ENCODE results near the gene ECHDC1.
"Not testable (repeated sequence)": the region's sequence is repeated elsewhere in the genome, so short reads cannot be mapped to it uniquely, and the experiment has no call there.

The ECHDC1 gene

DNA sequence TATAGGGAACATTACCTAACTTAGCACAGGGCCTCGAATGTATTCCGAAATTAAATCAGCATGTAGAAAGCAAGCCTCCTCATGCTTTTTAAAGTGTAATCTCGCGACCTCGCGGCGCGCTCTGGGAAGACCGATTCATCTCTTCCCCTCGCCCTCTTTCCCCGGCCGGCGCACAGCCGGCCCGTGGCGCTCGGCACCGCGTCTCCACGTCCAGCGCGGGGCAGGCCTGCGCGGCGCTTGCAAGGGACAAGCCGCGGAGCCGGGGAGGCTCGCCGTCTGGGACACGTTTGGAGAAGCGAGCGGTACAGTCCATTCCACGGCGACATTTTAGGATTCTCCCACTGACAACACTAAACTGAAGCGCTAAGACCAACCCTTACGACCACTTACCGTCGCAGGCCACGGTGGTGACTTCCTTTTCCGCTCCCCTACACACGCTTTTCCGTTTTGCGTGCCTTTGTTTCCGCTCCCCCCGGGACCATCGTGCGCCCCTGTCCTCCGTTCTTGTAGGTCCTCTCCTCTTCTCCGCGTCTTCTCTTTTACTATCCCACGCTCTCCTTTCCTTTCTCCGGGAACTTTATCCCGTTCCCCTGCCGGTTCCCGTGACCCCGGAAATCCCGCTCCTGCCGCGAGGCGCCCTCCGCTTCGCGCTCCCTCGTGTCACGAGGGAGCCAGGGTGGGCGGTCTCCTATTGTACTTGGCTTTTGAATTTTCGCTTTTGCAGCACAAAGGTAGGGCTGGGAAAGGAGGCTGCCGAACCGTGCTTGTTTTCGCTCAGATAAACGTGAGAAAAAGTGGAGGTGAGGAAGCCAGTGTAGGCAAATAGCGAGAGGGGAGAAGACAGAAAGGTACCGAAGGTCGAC, at the start of gene ECHDC1:
Gene ECHDC1 (minus strand): TSS at position 664 of the 863 bp plus-strand sequence. CDS start 12,581 bp downstream, outside the sequence.
- DNase-seq (ENCODE audit: low read depth), result peak; percentile 67

- no peak for DNase-seq (ENCODE audit: low read depth)
Observed at GRCh38 chr6:127392301-127392700, 48.9 kb upstream of the ECHDC1 start.

DNA sequence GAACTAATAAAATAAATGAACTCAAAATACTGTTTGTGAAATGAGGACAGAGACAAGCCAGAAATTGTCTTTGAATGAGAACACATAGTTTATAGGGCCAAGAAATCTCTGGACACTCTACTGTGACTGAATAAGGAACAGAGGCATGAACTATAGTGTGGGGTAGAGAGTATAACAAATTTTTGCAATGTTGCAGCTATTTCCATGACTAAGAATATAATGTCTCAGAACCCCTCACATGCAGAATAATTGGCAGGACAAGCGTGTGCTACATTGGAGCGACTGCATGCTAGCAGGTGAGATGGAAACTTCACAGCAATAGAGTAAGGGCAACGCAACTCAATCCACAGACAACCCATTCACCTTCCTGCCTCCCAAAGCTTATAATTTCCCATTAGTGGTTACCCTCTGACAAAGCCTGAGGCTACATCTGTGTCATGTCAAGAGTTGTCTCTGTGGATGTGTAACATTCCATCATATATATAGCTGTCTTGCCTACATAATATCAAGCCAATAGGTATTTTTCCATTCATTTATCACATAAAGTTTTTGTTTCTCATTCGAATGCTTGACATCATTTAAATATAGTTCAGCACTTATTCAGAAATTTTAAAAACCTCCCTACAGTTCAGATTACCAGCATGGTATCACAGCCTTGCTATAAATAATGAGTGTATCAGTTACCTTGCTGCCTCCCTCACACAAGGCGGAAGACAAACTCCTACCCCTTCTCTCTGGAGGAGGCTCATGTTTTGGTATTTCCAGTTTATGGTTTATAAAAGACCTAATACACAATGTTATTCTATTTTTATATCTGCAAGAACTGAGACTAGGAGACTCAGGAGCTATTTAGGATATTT, 47.9 kb upstream of the ECHDC1 start:
- DNase-seq (ENCODE audit: low read depth), result no peak

DNA sequence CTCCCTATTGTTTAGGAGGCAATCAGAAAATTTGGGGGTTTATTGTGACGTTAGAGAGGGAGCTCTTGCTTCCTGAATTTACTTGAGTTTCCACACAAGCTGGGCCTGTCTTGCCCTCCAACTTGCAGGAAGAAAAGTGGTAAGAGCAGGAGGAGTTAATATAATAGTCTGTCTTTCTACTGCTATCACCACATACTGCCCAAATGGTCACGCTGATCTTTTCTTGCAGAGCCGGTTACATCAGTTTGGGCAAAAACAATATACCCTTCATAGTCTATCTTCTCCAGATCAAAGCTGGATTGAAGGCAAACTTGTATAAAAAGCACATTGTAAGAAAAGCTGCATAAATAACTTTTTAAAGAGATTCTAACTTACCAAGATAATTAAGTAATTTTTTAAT, 46.3 kb upstream of the ECHDC1 start:
- no peak for DNase-seq (ENCODE audit: low read depth)

DNA sequence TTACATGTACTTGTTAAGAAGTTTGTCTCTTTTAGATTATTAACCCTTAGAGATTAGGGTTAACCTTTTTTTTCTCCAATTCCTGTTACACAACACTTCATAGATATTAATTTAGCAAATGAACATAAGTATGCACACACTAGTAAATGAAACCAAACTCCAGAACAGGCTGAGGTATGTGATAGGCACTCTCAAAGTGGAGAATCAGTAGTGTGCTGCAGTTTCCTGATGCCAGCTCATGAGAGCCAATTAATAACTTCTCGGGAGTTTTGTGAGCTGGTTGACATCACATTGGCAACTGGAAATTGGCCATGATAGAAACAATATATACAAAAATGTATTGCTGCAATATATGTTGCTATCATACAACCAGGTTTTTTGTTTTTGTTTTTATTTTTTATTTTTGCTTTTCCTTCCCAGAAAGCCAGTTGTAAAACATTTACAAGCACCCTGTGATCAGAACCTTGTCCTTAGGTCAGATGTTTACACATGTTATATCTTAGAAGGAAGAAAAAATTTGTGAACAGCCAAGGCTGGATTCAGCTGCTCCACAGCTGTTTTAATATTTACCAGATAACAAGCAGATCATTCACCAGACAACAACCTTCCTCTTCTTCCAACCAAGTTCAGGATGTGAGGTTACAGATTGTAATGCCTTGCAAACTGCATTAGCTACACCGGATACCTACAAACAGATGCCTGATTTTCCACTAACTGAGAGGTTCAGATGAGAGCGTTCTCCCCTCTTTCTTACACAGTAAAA, 42.4 kb upstream of the ECHDC1 start:
- no peak for DNase-seq (ENCODE audit: low read depth)

DNA sequence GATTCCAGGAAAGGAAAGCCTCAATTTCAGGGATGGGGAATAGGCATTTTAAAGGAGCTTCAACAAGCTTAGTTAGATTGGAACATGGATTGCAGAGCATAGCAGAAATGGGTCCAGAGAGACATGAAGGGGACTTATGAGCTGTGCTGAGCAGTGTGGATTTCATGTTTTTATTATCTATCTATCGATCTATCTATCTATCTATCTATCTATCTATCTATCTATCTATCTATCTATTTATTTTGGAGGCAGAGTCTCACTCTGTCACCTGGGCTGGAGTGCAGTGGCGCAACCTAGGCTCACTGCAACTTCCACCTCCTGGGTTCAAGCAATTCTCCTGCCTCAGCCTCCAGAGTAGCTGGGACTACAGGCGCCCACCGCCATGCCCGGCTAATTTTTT, 41.4 kb upstream of the ECHDC1 start:
- not testable (repeated sequence) for DNase-seq (ENCODE audit: low read depth)

DNA sequence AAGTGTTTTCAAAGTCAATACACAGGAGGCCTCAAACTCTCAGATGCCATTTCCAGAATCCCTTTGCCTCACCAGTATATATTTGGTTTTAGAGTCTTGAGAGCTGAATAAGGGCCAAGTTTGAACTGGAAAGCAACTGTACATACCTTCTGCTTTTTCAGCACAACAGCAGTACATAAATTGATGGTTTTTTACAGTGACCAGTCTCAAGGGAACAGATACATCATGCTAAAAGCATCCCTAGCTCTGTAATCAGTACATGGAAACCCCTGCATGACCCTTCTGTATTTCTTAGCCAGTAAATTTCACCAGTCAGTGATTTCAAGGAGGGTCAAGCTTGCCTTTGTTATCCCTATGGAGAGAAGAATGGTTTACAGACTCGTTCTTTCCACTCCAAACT, 40.6 kb upstream of the ECHDC1 start:
- DNase-seq (ENCODE audit: low read depth), result no peak

GRCh38 chr6:127382413-127382812, 39.0 kb upstream of the ECHDC1 start:
- no peak for DNase-seq (ENCODE audit: low read depth)

- no peak for DNase-seq (ENCODE audit: low read depth)
Observed at GRCh38 chr6:127381384-127381783, 38.0 kb upstream of the ECHDC1 start.

GRCh38 chr6:127376685-127377084, 33.3 kb upstream of the ECHDC1 start:
- no peak for DNase-seq (ENCODE audit: low read depth)

GRCh38 chr6:127367023-127367375, 23.6 kb upstream of the ECHDC1 start:
- DNase-seq (ENCODE audit: low read depth), result no peak

GRCh38 chr6:127366282-127367022, 23.0 kb upstream of the ECHDC1 start:
- DNase-seq (ENCODE audit: low read depth), result no peak

GRCh38 chr6:127365874-127366273, 22.5 kb upstream of the ECHDC1 start:
- DNase-seq (ENCODE audit: low read depth), result no peak

DNA sequence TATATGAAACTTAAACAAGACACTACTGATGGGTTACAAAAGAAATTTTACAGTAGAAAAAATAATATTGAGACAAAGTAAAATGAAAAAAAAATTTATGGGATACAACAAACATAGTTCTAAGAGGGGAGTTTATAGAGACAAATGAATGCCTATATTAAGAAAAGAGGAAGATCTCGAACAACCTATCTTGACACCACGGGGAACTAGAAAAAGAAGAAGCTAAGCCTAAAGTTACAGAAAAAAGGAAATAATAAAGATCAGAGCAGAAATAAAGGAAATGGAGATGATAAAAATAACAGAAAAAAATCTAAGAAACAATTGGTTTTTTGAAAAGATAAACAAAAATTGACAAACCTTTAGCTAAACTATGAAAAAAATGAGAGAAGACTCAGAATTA, 9.1 kb upstream of the ECHDC1 start:
- no peak for DNase-seq (ENCODE audit: low read depth)

DNA sequence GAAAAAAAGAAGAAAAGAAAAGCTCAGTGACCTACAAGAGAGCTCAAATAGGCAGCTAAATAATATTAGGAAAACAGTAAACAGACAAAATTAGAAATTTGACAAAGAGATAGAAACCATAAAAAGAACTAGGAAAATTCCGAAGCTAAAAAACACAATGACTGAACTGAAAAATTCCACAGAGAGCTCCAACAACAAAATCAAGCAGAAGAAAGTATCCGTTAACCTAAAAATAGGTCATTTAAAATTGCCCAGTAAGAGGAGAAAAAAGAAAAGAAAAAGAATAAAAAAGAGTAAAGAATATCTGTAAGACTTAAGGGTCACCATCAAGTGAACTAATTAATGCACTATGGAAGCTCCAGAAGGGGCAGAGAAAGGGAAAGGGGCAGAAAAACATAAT, 6.6 kb upstream of the ECHDC1 start:
- no peak for DNase-seq (ENCODE audit: low read depth)

DNA sequence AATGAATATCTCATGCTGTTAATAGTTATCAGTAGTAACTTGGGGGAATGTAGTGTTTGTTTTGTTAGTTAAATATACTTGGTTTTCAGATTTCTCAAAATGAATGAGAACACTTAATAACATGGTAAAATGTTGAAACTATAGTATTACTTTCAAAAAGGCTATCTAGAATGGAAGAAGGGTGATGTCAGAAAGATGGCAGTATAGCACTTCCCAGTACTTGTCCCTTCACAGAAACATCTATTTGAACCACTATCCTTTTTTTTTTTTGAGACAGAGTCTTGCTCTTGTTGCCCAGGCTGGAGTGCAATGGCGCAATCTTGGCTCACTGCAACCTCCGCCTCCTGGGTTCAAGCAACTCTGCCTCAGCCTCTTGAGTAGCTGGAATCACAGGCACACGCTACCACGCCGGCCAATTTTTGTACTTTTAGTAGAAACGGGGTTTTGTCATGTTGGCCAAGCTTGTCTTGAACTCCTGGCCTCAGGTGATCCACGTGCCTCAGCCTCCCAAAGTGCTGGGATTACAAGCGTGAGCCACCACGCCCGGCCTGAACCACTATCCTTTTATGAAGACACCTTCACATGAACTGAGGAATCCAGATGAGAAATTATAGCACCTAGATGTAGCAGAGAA, 4.7 kb upstream of the ECHDC1 start:
- no peak for DNase-seq (ENCODE audit: low read depth)

- DNase-seq (ENCODE audit: low read depth), result no peak
Observed at GRCh38 chr6:127347178-127347577, 3.8 kb upstream of the ECHDC1 start.

DNA sequence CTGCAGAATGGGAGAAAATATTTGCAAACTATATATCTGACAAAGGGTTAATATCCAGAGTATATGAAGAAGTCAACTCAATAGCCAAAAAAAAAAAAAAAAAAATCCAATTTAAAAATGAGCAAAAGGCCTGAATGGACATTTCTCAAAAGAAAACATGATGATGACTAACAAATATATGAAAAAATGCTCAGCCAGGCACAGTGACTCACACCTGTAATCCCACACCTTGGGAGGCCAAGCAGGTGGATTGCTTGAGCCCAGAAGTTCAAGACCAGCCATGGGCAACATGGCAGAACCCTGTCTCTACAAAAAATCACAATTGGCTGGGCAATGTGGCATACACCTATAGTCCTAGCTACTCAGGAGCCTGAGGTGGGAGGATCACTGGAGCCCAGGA, 2.1 kb upstream of the ECHDC1 start:
- DNase-seq (ENCODE audit: low read depth), result no peak

DNA sequence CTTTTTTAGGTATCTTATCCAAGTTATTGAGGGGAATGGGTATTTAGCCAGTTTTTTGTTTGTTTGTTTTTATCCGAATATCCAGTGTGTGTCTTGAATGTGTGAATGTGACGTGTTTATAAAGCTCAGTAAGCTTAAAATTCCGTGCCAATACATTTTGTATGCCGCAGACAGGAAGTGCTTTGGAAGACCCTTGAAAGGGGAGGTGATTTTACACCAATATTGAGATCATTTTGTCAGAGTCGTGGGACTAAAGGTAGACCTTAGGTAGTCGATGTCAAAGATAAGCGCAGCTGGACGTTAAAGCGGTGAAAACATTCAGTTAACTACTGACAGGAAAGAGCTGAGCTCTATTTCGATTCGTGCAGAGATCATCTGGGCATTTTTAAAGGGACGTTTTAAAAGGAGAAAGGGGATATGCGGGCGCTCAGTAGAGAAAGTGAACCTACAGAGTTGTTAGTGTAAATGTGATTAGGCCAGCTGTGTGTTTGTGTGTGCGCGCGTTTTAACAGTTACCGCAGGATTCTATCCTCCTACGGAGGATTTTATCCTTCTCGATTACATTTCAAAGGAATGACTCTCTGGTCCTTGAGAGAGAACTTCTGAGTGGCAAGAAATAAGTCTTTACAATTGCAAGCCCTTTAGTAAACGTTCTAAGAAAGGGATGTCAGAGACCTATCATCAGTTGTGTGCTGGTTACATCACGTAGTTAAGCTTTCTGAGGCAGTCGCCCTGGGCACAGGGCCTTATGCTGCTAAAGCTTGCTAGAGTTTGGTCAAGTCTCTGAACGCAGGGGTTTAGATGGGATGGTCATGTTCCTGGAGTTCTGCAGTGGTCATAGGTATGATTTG, 625 bp upstream of the ECHDC1 start:
- no peak for DNase-seq (ENCODE audit: low read depth)

- no peak for DNase-seq (ENCODE audit: low read depth)
Observed at GRCh38 chr6:127342296-127342945, 988 bp downstream of the ECHDC1 start.
